Nephron (organoid): ENCODE data around the gene ARL4A.
"Not testable (repeated sequence)": the region's sequence is repeated elsewhere in the genome, so short reads cannot be mapped to it uniquely, and the experiment has no call there.

Source experiments
- H3K27ac Mint-ChIP-seq, 3 experiments: 2 replicates each; pipeline ENCODE4 v1.8.0; 2020; ENCODE audit warnings: mixed read lengths in 3 of 3, mild to moderate bottlenecking in 2 of 3, moderate library complexity in 1 of 3
- H3K27me3 Mint-ChIP-seq: 2 replicates; pipeline ENCODE4 v1.8.0; 2021; ENCODE audit warnings: low read depth, mild to moderate bottlenecking, moderate library complexity, mixed read lengths
- H3K36me3 Mint-ChIP-seq: 2 replicates; pipeline ENCODE4 v1.8.0; 2020; ENCODE audit warnings: low read depth, mixed read lengths
- H3K4me1 Mint-ChIP-seq: 2 replicates; pipeline ENCODE4 v1.8.0; 2020; ENCODE audit warnings: mixed read lengths
- H3K4me3 Mint-ChIP-seq, 3 experiments: 2 replicates each; pipeline ENCODE4 v1.8.0; 2020; ENCODE audit warnings: mild to moderate bottlenecking in 3 of 3, mixed read lengths in 3 of 3, moderate library complexity in 2 of 3
- H3K9me3 Mint-ChIP-seq: 2 replicates; pipeline ENCODE4 v1.8.0; 2020; ENCODE audit warnings: mixed read lengths
- TF ChIP-seq, protein P1 (sequence below), 3 experiments: fragments of 200-600 bp; sonication (generic); IDR thresholded peaks; one replicate each; pipeline ENCODE4 v1.5.0; 2021; ENCODE audit warnings: antibody characterized with exemption in 3 of 3; ENCODE audit not compliant: unreplicated experiment in 3 of 3

ARL4A gene

DNA sequence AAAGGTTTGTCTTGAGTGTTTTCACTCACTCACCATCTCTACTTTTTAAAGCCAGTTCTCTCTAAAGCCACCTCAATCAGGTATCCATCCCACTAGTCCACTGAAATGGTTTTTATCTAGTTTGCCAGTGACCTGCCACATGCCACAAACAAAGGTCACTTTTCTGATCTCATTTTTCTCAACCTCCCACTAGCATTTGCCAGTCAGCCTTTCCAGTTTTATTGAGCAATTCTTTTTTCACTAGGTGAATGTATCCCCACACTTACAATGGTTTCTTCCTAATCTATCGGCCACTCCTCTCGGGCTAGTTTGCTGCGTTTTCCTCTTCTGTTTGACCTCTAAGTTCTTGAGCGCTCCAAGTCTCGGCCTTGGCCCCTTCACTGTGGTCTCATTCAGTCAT lies 44.9 kb upstream of the ARL4A start:
- H3K4me3 Mint-ChIP-seq, result no peak overlapping the region

DNA sequence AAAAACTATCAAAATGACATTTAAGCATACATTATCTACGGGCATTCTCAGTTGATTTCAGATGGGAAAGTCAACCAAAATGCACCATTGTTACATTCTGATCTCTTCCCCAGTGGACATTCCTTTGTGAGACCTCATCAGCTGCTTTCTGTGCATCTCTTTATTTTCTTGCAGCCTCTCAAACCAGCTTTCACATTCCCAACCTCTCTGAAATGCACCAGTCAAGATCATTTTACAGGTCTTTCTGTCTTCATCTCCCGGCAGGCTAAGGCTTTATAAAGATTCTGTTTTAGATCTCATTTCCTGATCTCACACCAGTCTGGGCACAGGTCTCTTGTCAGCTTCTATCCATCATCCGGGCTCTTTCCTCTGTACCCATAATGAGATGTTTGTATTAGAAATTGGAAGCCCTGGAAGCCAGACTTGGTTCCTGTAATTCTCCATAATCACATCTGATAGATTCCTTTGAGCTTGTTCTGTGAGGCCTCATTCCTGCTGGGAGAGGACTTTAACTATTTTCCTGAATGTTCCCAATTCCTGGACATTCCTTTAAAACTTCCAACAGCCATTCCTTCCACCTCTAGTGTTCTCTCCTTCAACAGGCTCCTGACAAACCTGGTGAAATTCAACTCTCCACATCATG lies 44.3 kb upstream of the ARL4A start:
- TF ChIP-seq, protein P1, sequence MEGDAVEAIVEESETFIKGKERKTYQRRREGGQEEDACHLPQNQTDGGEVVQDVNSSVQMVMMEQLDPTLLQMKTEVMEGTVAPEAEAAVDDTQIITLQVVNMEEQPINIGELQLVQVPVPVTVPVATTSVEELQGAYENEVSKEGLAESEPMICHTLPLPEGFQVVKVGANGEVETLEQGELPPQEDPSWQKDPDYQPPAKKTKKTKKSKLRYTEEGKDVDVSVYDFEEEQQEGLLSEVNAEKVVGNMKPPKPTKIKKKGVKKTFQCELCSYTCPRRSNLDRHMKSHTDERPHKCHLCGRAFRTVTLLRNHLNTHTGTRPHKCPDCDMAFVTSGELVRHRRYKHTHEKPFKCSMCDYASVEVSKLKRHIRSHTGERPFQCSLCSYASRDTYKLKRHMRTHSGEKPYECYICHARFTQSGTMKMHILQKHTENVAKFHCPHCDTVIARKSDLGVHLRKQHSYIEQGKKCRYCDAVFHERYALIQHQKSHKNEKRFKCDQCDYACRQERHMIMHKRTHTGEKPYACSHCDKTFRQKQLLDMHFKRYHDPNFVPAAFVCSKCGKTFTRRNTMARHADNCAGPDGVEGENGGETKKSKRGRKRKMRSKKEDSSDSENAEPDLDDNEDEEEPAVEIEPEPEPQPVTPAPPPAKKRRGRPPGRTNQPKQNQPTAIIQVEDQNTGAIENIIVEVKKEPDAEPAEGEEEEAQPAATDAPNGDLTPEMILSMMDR (IDR thresholded peaks at IDR 0.05; ENCODE audit: unreplicated experiment in 3 of 3), result no peak
- Mint-ChIP-seq H3K4me3 (no peak overlapping the region), H3K27me3 (no peaks in the 10 kb centered on the region), H3K27ac (no peak overlapping the region), H3K4me1 (peaks cover 11% of the 10 kb centered on the region), H3K9me3 (no peaks in the 10 kb centered on the region), H3K36me3 (no peaks in the 10 kb centered on the region)

More for the DNA sequence above, 44.9 kb upstream of the ARL4A start:
- Mint-ChIP-seq H3K27ac (no peak overlapping the region), H3K4me1 (peaks cover 14% of the 10 kb centered on the region), H3K36me3 (no peaks in the 10 kb centered on the region), H3K27me3 (no peaks in the 10 kb centered on the region), H3K9me3 (no peaks in the 10 kb centered on the region)
- TF ChIP-seq, protein P1 (IDR thresholded peaks at IDR 0.05; ENCODE audit: unreplicated experiment in 3 of 3), result no peak

DNA sequence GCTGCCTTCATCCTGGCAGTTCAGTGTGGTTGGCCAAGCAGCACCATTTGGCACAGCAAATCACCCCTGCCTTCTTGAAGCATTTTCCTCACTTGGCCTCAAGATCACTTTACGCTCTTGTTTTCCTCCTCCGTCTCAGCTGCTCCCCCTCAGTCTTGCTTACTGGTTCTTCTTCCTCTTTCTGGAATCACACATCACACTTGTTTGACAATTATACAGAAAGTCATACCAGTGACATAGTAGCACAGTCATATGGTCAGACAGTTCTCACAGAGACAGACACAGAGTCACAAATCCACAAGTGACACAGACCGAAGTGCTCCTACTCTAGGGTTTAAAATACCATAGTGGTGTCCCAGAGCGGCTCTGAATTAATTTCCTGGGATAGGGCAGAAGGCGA lies 43.8 kb upstream of the ARL4A start:
- Mint-ChIP-seq H3K27ac (no peak overlapping the region), H3K4me1 (peaks cover 9% of the 10 kb centered on the region), H3K36me3 (no peaks in the 10 kb centered on the region), H3K9me3 (no peaks in the 10 kb centered on the region), H3K27me3 (no peaks in the 10 kb centered on the region), H3K4me3 (no peak overlapping the region)
- TF ChIP-seq, protein P1 (IDR thresholded peaks at IDR 0.05; ENCODE audit: unreplicated experiment in 3 of 3), result no peak

DNA sequence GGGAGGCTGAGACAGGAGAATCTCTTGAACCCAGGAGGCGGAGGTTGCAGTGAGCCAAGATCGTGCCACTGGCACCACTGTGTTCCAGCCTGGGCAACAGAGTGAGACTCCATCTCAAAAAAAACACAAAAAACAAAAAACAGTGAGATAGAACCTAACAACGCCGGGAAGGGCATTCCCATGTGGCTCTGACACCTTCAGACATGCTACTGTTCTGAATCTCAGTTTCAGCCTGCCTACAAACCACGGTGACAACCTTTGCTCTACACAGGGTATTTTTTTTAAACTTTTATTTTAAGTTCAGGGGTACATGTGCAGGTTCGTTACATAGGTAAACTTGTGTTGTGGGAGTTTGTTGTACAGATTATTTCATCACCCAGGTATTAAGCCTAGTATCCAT lies 42.2 kb upstream of the ARL4A start:
- not testable (repeated sequence) for H3K36me3 Mint-ChIP-seq, H3K4me3 Mint-ChIP-seq, H3K27me3 Mint-ChIP-seq, H3K9me3 Mint-ChIP-seq, H3K27ac Mint-ChIP-seq, H3K4me1 Mint-ChIP-seq

DNA sequence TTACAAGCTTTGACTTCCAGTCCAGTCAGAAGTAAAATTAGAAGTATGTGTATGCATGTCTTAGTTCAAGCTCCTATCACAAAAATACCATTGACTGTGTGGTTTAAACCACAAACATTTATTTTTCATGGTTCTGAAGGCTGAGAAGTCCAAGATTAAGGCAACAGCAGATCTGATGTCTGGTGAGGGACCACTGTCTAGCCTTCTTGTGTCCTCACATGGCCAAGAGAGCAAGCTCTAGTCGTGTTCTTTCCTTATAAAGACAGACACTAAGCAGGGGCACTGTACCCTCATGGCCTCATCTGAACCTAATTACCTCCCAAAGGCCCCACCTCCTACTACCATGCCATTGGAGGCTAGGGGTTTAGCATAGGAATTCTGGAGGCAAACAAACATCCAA lies 41.3 kb upstream of the ARL4A start:
- TF ChIP-seq, protein P1 (IDR thresholded peaks at IDR 0.05; ENCODE audit: unreplicated experiment in 3 of 3), result no peak
- H3K4me1 Mint-ChIP-seq, result no peaks in the 10 kb centered on the region
- H3K27me3 Mint-ChIP-seq, result no peaks in the 10 kb centered on the region
- H3K36me3 Mint-ChIP-seq, result no peaks in the 10 kb centered on the region
- no peaks in the 10 kb centered on the region for H3K9me3 Mint-ChIP-seq
- H3K27ac Mint-ChIP-seq, result no peak overlapping the region
- H3K4me3 Mint-ChIP-seq, result no peak overlapping the region

DNA sequence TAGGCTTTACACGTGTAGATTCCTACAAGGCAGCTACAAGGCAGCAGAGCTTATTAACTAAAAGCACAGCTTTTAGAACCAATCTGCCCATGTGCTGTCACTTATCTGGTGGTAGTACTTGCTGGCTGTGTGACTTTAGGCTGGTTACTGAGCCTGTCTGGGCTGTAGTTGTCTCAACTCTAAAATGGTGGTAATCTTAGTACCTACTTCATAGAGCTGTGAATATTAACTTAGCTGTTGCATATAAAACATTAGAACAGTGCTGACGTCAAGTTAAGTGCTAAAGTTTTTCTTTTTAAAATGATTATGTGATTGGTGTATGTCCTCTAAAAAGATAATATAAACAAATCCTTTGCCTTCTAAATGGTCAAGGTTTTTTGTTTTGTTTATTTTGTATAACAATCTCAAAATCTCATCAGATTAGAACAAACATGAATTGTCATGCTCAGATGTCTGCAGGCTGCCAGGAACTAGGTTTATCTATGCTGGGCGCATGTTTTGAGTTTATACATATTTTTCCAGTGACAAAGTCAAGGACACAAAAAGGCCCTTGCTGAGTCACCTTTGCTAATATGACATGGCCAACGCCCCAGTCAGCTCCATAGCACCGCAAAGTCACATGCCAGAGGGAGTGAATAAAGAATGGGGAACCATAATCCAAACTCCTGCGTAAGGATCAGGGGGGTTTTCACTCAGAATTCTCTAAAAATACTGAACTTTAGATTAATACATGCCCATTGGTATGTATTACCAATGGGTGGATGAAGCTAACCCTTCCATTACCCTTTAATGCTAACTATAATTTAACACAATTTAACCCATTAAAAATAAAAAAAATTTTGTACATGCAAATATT lies 39.8 kb upstream of the ARL4A start:
- TF ChIP-seq, protein P1 (IDR thresholded peaks at IDR 0.05; ENCODE audit: unreplicated experiment in 3 of 3), result no peak
- Mint-ChIP-seq H3K27ac (no peak overlapping the region), H3K27me3 (no peaks in the 10 kb centered on the region), H3K4me1 (no peaks in the 10 kb centered on the region), H3K9me3 (no peaks in the 10 kb centered on the region), H3K4me3 (no peak overlapping the region), H3K36me3 (peaks cover 3% of the 10 kb centered on the region)
